CD4-positive, alpha-beta T cell (primary cell): ENCODE data around the gene HTATSF1. TPM values are rescaled to one million over a fixed set of nuclear protein-coding genes. Genes with fewer than 3 reads are reported as not detected.

ENCODE experiments used
- ATAC-seq: fragments of 200-7000 bp; cut with Tn5 transposase; one replicate; pipeline ENCODE4 v1.10.0; 2022; ENCODE audit warnings: mild to moderate bottlenecking; ENCODE audit not compliant: poor library complexity
- CTCF ChIA-PET: fragments of 350-600 bp; sonication (Branson Sonifier 250); formaldehyde crosslinking; loops from one replicate; lab custom pipeline; 2021; ENCODE audit warnings: antibody characterized with exemption, inconsistent platforms; lab: Charles Lee
- POLR2A ChIA-PET: fragments of 350-600 bp; sonication (Branson Sonifier 250); formaldehyde crosslinking; loops from one replicate; lab custom pipeline; 2021; ENCODE audit warnings: antibody characterized with exemption, inconsistent platforms; lab: Charles Lee
- DNase-seq, 14 experiments: peaks; one replicate each; pipeline ENCODE4 v3.0.0-alpha.2; 2013 to 2020; ENCODE audit warnings: mixed read lengths in 2 of 14
- H3K27ac ChIP-seq, 2 donors: one replicate each; pipeline versions ENCODE4 v1.5.1 to v1.7.0; 2013; ENCODE audit warnings: low read length in 2 of 2, low read depth in 1 of 2, mild to moderate bottlenecking in 1 of 2
- H3K27me3 ChIP-seq, 2 experiments: 1 replicate in 1 of 2; 2 replicates in 1 of 2; pipeline versions ENCODE4 v1.6.1 to v1.7.0; 2013; ENCODE audit warnings: low read length in 2 of 2, control low read depth in 1 of 2, mild to moderate bottlenecking in 1 of 2, moderate library complexity in 1 of 2; ENCODE audit not compliant: insufficient read depth in 2 of 2, control insufficient read depth in 1 of 2
- H3K36me3 ChIP-seq: one replicate; pipeline ENCODE4 v1.6.1; 2013; ENCODE audit warnings: low read length, control low read depth; ENCODE audit not compliant: insufficient read depth
- H3K4me1 ChIP-seq: one replicate; pipeline ENCODE4 v1.6.1; 2013; ENCODE audit warnings: low read length, control low read depth; ENCODE audit not compliant: insufficient read depth
- H3K4me3 ChIP-seq: one replicate; pipeline ENCODE4 v1.5.1; 2013; ENCODE audit warnings: mild to moderate bottlenecking, low read length, moderate library complexity
- H3K9me3 ChIP-seq, 2 experiments: 1 replicate in 1 of 2; 2 replicates in 1 of 2; pipeline versions ENCODE4 v1.6.1 to v1.7.0; 2013; ENCODE audit warnings: low read length in 2 of 2, mild to moderate bottlenecking in 2 of 2, control low read depth in 1 of 2, moderate library complexity in 1 of 2; ENCODE audit not compliant: control insufficient read depth in 1 of 2, insufficient read depth in 1 of 2
- H3K27ac Mint-ChIP-seq: one replicate; pipeline ENCODE4 v1.8.0; 2020; ENCODE audit warnings: mixed read lengths
- H3K27me3 Mint-ChIP-seq: one replicate; pipeline ENCODE4 v1.8.0; 2021; ENCODE audit warnings: mixed read lengths
- H3K36me3 Mint-ChIP-seq: one replicate; pipeline ENCODE4 v1.8.0; 2021; ENCODE audit warnings: low read depth, mixed read lengths
- H3K4me1 Mint-ChIP-seq: one replicate; pipeline ENCODE4 v1.8.0; 2021; ENCODE audit warnings: low read depth, mixed read lengths
- H3K4me3 Mint-ChIP-seq: one replicate; pipeline ENCODE4 v1.8.0; 2020; ENCODE audit warnings: mild to moderate bottlenecking, mixed read lengths
- H3K9me3 Mint-ChIP-seq: one replicate; pipeline ENCODE4 v1.8.0; 2020; ENCODE audit warnings: mixed read lengths
- CTCF ChIP-seq: fragments of 200-600 bp; IDR thresholded peaks from one replicate; pipeline ENCODE4 v1.8.0; 2022; ENCODE audit warnings: antibody characterized with exemption, mild to moderate bottlenecking
- intact Hi-C, 2 experiments: fragments of 100-400 bp; cut with DNase I in 1 of 2; cut with micrococcal nuclease in 1 of 2; formaldehyde crosslinking; loops; one replicate each; pipeline versions ENCODE4 v1.15.1 to v1.9.0; 2023 to 2025; cut with DNase I, micrococcal nuclease
- microRNA-seq: library from miRNA; unstranded; fragments of <30 nt; microRNA quantifications from one replicate; pipeline ENCODE4 v1.2.0, GENCODE V29; 2021; ENCODE audit warnings: borderline microRNAs expressed, borderline replicate concordance
- total RNA-seq, 174 experiments: library from RNA in 2 of 174; stranded (reverse) in 2 of 174; gene quantifications; one replicate each; pipeline ENCODE4 v1.2.3 and lab custom pipeline; 2021 to 2026

HTATSF1 gene
- total RNA-seq, 2 experiments from 2014 or later, result 28.3 to 31.1 TPM

- ATAC-seq, result no peak
Observed at GRCh38 chrX:136551410-136551809, 54.0 kb downstream of the HTATSF1 start.

GRCh38 chrX:136555694-136556093 lies 58.3 kb downstream of the HTATSF1 start:
- Histone ChIP-seq H3K27me3 (no peaks in the 10 kb centered on the region), H3K9me3 (no peaks in the 10 kb centered on the region), H3K4me1 (no peaks in the 10 kb centered on the region), H3K4me3 (no peak overlapping the region), H3K36me3 (no peaks in the 10 kb centered on the region), H3K27ac (no peak overlapping the region)
- ATAC-seq (no peak), DNase-seq (no peak)
- ChIA-PET CTCF (no interaction called here), POLR2A (interaction anchor here (0.5 kb wide), 1 partner anchor 104 kb away, joined by 3 read pairs; no protein-coding TSS in a partner anchor)
- intact Hi-C loops, result no loop called here
- Mint-ChIP-seq H3K9me3 (no peaks in the 10 kb centered on the region), H3K27ac (no peak overlapping the region), H3K27me3 (no peaks in the 10 kb centered on the region), H3K4me3 (no peak overlapping the region), H3K4me1 (no peaks in the 10 kb centered on the region), H3K36me3 (no peaks in the 10 kb centered on the region)
- no peak for TF ChIP-seq CTCF

More at GRCh38 chrX:136551410-136551809, 54.0 kb downstream of the HTATSF1 start:
- H3K4me1 ChIP-seq, result peaks cover 16% of the 10 kb centered on the region
- H3K27me3 ChIP-seq, result no peaks in the 10 kb centered on the region
- no peaks in the 10 kb centered on the region for H3K27me3 Mint-ChIP-seq
- POLR2A ChIA-PET, result no interaction called here
- H3K27ac Mint-ChIP-seq, result no peak overlapping the region
- H3K9me3 ChIP-seq, result no peaks in the 10 kb centered on the region
- no peaks in the 10 kb centered on the region for H3K9me3 Mint-ChIP-seq
- TF ChIP-seq CTCF, result no peak
- CTCF ChIA-PET, result no interaction called here
- no peaks in the 10 kb centered on the region for H3K36me3 Mint-ChIP-seq
- DNase-seq, result no peak
- peaks cover 12% of the 10 kb centered on the region for H3K4me1 Mint-ChIP-seq
- no peak overlapping the region for H3K4me3 Mint-ChIP-seq
- intact Hi-C loops, result no loop called here
- H3K27ac ChIP-seq, result no peak overlapping the region
- H3K36me3 ChIP-seq, result no peaks in the 10 kb centered on the region
- H3K4me3 ChIP-seq, result no peak overlapping the region

Small RNAs within 50 kb of the gene (microRNA-seq; reads per million reads assigned to microRNA genes)
- not detected for gene MIR934

Other genes starting within 250 kb of the HTATSF1 start
- gene MAP7D3, start 246.2 kb upstream of the HTATSF1 start, total RNA-seq, result 1 to 10 TPM; 3.2 to 3.7 TPM
- gene ADGRG4, start 196.6 kb upstream of the HTATSF1 start, total RNA-seq, result not detected
- gene BRS3, start 9.6 kb upstream of the HTATSF1 start, total RNA-seq, result not detected
- gene VGLL1, start 34.6 kb downstream of the HTATSF1 start, total RNA-seq, result not detected
- 10 to 100 TPM; 44.7 to 47.6 TPM for gene CD40LG, start 150.6 kb downstream of the HTATSF1 start, total RNA-seq